Measurements from ENCODE around the gene FEN1.

The FEN1 gene

DNA sequence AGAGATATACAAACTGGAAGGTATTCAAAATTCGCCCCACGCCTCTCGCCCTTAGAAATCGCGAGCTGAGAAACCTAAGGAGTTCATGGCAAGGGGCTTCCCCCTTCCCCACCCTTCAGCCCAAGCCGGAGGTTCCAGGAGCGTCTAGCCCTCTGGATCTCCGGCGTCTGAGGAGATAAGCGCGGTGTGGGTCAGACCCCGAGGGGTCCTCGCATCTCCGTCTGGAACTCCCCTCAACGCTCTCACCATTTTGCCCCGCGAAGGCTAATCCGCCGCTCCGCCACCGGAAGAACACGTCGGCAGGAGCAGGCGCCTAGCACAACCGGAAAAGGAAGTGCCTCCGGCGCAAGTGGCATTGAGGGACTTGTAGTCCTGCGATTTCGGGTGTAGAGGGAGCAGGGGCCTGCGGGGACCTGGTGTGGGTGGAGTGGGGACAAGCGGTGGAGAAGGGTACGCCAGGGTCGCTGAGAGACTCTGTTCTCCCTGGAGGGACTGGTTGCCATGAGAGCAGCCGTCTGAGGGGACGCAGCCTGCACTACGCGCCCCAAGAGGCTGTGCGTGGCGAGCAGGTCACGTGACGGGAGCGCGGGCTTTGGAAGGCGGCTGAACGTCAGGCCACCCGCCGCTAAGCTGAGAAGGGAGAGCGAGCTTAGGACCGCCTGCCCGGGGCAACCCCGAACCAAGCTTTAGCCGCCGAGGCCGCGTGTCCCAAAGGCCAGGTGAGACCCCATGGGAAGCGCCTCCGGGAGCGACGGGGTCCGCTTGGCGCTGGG, at the start of gene FEN1, which contains the start of gene TMEM258:
Gene FEN1 (plus strand): TSS at position 602 of the 773 bp plus-strand sequence. CDS start 2,451 bp downstream, outside the sequence.
Gene TMEM258 (minus strand): TSS at position 290 of the 773 bp plus-strand sequence. CDS start 41 bp downstream, at position 249.
- peak; percentile 91 for DNase-seq (ENCODE audit: low spot score)

DNA sequence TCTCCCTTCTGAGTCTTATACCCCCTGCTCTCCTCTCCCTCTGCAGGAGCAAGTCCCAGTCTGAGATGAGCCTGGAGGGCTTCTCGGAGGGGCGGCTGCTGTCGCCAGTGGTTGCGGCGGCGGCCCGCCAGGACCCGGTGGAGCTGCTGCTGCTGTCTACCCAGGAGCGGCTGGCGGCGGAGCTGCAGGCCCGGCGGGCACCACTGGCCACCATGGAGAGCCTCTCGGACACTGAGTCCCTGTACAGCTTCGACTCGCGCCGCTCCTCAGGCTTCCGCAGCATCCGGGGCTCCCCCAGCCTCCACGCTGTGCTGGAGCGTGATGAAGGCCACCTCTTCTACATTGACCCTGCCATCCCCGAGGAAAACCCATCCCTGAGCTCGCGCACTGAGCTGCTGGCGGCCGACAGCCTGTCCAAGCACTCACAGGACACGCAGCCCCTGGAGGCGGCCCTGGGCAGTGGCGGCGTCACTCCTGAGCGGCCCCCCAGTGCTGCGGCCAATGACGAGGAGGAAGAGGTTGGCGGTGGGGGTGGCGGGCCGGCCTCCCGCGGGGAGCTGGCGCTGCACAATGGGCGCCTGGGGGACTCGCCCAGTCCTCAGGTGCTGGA, 49.1 kb upstream of the FEN1 start:
- no peak for DNase-seq (ENCODE audit: low spot score)

- no peak for DNase-seq (ENCODE audit: low spot score)
Observed at GRCh38 chr11:61744181-61744580, 48.5 kb upstream of the FEN1 start.

GRCh38 chr11:61744609-61745156, 48.0 kb upstream of the FEN1 start:
- DNase-seq (ENCODE audit: low spot score): no peak

DNA sequence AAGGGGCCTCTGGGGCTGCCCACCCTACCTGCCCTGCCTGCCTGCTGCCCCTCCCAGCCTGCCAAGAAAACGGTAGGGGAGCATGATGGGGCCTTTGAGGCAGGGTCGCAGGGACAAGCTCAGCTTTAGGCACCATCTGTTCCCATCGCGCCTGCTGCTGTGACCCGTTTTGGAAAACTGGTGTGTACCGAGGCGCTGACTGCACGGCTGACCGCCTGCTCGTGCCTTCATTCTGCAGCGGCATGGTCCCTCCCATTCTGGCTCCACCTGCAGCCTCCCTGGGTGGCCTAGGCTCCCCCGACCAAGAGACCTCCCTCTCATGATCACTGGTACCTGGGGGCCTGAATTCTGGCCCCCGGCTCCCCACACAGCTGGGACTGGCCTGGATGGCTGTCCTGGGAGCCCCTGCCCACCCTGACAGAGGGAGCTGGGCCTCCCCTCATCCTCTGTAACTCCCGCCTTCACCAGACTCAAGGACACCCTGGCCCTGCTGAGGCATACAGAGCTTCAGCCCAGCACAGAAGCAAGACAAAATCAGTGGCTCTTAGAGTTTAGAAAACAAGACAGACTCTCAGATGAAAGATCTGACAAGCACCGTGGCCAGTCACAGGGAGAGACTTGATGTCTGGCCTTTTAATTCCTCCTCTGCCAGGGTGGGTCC, 46.8 kb upstream of the FEN1 start:
- no peak for DNase-seq (ENCODE audit: low spot score)

DNA sequence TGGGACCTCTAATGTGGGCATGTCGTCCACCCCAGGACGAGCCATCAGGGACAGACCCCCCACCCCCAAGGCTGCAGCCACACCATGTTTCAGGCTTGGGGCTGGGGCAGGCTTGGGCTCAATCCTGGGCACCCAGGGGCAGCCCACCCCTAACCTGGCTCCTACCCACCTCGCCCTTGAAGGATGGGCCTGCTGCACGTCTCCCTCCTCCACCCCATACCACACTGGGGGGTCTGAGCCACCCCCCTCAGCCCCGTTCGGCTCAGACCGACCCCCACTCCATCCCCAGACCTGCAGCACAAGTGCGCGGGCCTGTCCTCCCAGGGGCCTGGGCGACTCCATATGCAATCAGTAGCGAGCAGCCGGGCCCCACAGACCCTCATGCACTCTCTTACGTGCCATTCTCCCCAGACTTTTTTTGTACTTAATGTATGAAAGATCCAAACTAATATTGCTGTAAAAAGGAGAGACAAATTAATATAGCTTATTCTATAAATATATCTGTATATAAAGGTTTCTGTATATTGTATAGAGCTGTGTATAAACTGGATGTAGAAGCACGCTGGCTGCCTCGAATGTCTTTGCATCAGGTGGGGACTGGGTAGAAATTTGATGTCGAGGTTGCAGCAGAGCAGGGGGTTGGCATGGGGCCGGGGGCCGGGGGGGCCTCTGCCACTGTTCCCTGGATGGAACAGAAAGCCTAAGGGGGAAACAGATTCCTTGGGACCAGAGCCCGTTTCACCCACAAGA, 46.1 kb upstream of the FEN1 start:
- no peak for DNase-seq (ENCODE audit: low spot score)

DNA sequence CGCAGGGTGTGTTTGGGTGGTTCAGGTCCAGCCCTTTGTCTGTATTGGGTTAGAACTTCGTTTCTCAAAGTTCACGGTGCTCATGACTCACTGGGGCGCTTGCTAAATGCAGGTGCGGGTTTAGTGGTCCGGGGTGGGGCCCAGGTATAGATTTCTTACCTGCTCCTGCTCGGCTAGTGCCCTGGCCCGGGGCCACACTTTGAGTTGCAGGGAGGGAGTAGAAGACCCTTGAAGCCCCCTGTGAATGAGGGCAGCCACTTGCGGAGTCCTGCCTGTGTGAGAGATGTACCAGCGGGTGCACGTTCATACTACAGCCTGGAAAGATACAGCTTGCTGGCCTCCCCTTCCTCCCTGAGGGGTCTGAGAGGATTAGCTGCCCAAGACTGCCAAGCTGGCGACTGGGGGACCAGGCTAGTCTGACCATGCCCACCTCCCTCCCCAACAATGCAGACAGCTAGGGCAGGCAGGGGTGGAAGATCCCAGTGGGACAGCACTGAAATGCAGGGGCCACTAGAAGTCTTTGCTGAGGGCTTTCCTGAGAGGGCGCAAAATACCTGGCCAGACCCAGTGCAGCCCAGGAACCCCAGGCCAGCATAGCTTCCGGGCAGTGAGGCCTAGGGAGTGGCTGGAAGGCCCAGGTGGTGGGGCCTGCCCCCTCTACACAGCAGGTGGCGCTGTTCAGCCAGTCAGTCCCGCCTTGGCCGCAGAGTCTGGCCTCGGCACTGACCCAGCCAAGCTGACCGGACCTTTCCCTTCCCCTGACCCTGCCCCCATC, 45.3 kb upstream of the FEN1 start:
- peak; percentile 37 for DNase-seq (ENCODE audit: low spot score)

GRCh38 chr11:61747967-61748285, 44.8 kb upstream of the FEN1 start:
- DNase-seq (ENCODE audit: low spot score): no peak

DNA sequence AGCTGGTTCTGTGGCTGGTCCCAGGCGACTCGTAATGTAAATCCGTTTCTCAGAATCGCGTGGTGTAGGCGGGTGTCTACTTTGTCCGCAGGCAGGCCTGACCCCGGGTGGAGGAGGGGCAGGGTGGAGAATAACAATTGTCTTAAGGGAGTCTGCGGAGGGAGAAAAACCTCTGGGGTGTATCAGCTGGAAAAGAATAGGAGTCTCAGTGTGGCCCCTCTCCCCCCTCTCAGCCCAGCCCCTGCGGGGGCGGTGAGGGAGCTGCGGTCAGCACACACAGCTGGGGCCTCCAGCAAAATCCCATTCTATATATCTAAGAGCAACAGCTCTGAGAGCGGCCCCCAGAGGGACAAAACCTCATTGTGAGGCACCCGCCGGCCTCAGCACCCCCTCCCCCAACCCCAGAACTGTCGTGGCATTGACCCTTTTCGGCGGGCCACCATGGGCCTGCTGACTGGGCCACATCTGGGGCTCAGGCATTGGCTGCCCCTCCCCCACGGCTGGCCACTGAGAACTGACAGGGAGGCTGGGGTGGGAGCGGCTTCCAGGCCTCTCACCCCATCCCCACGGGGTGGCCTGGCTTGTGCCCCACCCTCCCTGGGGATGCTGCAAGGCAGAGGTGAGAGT, 43.0 kb upstream of the FEN1 start:
- no peak for DNase-seq (ENCODE audit: low spot score)

- no peak for DNase-seq (ENCODE audit: low spot score)
Observed at GRCh38 chr11:61750631-61751273, 42.0 kb upstream of the FEN1 start.

DNA sequence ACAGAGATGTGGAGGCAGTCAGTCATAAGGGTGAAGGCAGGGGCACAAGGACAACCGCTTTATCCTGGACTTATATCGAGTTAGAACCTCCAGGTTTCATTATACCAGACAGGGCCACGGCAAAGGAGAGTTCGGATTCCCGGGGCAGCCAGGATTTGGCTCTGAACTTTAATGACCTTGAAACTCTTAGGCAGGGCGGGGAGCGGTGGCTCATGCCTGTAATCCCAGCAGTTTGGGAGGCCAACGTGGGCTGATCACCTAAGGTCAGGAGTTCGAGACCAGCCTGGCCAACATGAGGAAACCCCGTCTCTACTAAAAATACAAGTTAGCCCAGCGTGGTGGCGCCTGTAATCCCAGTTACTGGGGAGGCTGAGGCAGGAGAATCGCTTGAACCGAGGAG, 41.3 kb upstream of the FEN1 start:
- no peak for DNase-seq (ENCODE audit: low spot score)

GRCh38 chr11:61752117-61752924, 40.4 kb upstream of the FEN1 start, which contains the start of gene MYRF:
Gene MYRF, plus strand, starts transcription at chr11:61752636. Its CDS starts 109 bp downstream, at chr11:61752745.
- peak; percentile 35 for DNase-seq (ENCODE audit: low spot score)

DNA sequence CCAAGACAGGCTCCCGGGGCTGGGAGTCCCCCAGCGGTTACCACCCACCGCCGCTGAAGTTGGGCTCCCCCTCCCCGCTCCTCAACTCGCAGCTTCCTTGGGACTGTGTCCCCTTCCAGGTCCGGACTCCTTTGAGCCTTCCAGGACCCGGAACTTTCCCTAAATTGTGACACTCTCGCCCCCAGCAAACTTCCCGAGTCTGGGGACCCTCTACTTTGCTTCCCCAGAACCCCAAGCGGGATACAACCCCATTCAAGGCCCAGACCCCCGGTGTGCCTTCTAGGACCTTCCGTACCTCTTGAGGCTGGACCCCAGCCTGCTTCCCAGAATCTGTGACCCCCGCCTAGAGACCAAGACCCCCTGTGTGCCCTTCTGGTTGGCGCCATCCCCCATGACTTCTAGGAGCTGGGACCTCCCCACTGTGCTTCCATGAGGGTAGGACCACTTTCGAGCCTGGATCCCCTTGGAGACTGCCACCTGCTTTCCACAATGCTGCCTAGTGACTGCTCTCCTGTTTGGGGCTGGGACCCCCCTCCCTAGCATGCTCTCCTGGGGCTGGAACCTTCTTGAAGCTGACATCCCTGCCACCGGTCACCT, 39.7 kb upstream of the FEN1 start:
- no peak for DNase-seq (ENCODE audit: low spot score)

- no peak for DNase-seq (ENCODE audit: low spot score)
Observed at GRCh38 chr11:61753672-61754071, 39.0 kb upstream of the FEN1 start.

GRCh38 chr11:61754534-61755482, 37.9 kb upstream of the FEN1 start:
- DNase-seq (ENCODE audit: low spot score): no peak

GRCh38 chr11:61756147-61756451, 36.6 kb upstream of the FEN1 start:
- DNase-seq (ENCODE audit: low spot score): no peak

DNA sequence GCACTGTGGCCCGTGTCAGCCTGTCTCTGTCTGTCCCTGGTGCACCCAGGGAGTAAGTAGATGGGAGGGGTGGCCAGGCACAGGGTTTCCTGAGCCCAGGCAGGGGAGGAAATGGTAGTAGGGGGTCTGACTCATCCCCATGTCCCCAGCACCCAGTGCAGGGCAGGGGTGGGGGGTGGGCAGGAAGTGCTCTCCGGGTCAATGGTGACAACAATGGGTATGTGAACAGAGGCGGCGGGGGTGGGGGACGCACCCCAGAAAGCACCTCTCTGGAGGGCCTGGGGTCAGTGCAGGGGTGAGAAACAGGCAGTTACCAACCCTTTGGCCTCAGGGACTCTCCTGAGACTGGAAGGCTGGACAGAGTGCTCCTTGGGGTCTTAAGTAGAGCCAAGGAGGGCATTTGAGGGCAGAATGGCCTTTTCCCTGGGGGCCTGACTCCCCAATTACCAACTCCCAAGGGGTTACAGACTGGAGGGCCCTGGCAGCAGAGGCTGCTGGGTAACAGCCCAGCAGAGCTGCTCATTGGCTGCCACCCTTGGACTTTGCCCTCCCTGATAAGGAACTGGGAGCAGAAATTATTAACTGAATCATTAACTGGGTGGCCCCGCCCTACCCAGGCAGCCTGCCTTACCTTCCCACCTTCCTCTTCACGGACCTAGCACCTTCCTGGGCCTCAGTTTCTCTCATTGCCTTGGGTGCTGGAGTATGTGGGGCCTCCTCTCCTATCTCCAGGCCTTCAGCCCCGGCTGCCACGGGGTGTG, 36.1 kb upstream of the FEN1 start:
- peak; percentile 34 for DNase-seq (ENCODE audit: low spot score)

All from activated CD4-positive, alpha-beta T cell treated with anti-CD3 and anti-CD28 coated beads, Interleukin-2, Interleukin-4, amounts not matched to agents 100 ng/mL and 50 ng/mL, durations not matched to agents 16 hours and 8 hours (primary cell).